ENCODE data around the gene CACNA1B.
"Not testable (repeated sequence)": the region's sequence is repeated elsewhere in the genome, so short reads cannot be mapped to it uniquely, and the experiment has no call there.

GRCh38 chr9:138140980-138141379, 263.4 kb downstream of the CACNA1B start:
- TF ChIP-seq, protein P1, sequence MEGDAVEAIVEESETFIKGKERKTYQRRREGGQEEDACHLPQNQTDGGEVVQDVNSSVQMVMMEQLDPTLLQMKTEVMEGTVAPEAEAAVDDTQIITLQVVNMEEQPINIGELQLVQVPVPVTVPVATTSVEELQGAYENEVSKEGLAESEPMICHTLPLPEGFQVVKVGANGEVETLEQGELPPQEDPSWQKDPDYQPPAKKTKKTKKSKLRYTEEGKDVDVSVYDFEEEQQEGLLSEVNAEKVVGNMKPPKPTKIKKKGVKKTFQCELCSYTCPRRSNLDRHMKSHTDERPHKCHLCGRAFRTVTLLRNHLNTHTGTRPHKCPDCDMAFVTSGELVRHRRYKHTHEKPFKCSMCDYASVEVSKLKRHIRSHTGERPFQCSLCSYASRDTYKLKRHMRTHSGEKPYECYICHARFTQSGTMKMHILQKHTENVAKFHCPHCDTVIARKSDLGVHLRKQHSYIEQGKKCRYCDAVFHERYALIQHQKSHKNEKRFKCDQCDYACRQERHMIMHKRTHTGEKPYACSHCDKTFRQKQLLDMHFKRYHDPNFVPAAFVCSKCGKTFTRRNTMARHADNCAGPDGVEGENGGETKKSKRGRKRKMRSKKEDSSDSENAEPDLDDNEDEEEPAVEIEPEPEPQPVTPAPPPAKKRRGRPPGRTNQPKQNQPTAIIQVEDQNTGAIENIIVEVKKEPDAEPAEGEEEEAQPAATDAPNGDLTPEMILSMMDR (IDR thresholded peaks at IDR 0.05; ENCODE audit: low read length), result not testable (repeated sequence)
- not testable (repeated sequence) for TF ChIP-seq EZH2 (optimal IDR thresholded peaks at IDR 0.05; ENCODE audit: low read depth, low read length); EZH2phosphoT487 (IDR thresholded peaks at IDR 0.05; ENCODE audit: low read length)
